Medulla oblongata (tissue), 1 donor: ENCODE results near the gene MYOT.
"Not testable (repeated sequence)": the region's sequence is repeated elsewhere in the genome, so short reads cannot be mapped to it uniquely, and the experiment has no call there.

Experiments
- DNase-seq: peaks from one replicate; pipeline ENCODE4 v3.0.0-alpha.2; 2015; ENCODE audit errors: extremely low spot score

The MYOT gene, protein sequence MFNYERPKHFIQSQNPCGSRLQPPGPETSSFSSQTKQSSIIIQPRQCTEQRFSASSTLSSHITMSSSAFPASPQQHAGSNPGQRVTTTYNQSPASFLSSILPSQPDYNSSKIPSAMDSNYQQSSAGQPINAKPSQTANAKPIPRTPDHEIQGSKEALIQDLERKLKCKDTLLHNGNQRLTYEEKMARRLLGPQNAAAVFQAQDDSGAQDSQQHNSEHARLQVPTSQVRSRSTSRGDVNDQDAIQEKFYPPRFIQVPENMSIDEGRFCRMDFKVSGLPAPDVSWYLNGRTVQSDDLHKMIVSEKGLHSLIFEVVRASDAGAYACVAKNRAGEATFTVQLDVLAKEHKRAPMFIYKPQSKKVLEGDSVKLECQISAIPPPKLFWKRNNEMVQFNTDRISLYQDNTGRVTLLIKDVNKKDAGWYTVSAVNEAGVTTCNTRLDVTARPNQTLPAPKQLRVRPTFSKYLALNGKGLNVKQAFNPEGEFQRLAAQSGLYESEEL

DNA sequence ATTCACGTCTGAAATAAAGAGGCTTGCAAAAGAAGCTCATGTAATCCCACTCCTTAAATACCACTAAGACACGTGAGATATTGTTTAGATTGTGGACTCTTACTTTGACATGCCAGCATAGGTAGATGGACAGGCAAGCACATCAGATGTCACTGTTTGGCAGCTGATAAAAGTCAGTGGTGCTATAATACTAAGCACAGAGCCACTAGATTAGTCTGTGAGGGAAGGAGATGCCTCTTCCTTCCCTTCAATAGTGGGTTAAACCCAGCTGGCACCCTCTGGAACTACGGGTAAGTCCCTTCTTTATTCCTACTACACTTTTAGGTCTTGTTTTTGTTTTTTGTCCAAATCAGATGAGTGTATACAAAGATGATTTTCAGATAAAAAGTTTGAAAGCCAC is at the start of gene MYOT:
Gene MYOT, plus strand, starts transcription at position 197 of the 400 bp plus-strand sequence. CDS start 2,792 bp downstream, outside the sequence.
- DNase-seq: no peak

DNA sequence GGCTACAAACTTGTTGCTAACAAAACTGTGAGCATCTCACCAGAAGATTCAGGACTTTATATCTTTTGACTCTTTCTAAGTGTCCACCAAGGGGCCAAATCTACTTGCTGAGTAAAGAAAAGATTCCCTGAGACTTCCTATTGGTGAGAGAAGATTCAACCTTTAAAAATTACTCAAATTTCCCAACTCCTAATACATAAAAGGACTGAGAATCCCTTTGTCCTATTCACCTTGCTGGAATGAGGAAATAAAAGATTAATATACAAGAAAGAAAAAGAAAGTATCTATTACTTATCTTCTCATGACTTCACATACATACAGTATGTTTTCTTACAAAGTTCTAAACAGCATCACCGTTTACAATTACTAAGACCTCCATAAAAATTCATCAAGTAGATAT is 47.9 kb upstream of the MYOT start:
- DNase-seq: no peak

- peak; percentile 72 for DNase-seq
Measured at GRCh38 chr5:137822158-137822764, 45.4 kb upstream of the MYOT start.

DNA sequence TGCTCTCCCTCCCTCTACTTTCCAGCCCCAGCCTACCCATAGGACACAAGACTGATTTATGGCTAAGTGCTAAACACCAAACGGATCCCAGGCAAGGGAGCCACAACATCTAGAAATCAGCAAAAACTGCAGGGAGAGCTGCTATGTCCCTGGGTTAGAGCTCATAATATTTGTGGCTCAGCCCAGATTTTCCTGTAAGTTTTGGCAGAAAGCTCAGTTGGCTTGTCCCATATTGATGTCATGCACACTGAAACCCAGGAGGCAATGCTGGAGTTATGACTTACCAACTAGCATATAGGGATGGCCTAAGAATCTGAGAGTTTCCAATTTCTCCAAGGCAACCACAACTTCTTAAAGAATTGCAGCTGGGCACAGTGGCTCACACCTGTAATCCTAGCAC is 44.7 kb upstream of the MYOT start:
- no peak for DNase-seq

DNA sequence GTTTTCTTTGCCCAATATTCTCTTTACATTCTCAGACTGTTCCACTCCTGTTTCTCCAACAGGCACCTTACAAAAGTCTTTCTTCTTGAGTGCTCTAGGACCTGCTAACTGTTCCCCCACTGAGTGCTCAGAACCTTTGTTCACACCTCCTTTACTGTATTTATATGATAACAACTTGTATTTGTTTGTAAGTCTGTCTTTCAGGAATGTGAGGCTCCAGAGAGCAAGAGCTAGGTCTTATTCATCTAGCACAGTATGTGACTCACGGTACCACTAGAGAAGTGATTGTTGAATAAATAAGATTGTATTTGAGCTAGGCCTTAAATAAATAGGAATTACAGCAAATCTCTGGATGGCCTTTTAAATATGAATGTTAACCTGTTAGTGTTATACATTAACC is 42.5 kb upstream of the MYOT start:
- DNase-seq: no peak

DNA sequence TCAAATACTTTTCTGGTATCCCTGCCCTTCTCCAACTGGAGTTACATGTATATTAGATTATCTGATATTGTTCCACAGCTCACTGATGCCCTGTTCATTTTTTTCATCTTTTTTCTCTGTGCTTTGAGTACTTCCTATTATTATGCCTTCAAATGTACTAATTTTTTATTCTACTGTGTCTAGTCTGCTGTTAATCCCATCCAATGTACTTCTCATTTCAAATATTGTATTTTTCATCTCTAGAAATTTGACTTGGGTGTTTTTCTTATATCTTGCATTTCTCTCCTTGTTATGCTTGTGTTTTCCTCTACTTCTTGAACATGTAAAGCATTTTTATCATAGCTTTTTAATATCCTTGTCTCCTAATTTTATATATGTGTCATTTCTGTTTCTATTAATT is 41.6 kb upstream of the MYOT start:
- DNase-seq: no peak

DNA sequence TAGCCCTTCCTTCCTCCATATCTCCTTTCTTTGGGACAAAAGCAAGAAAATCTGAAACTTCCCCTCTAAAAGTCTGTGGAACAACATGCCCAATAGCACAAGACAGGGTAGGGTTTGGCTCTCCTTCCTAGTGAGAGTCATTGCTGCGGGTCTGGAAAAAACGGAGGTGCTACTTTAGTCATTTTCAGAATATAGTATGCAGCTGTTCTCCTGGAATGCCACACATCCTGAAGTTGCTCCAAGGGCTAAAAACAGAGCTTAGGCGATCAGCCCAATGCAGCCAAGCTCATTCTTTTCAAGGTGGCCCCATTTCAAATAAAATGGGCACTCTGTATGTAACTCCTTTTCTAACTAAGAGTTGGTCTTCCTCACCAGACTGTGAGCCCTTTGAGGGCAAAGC is 39.5 kb upstream of the MYOT start:
- DNase-seq: no peak

- no peak for DNase-seq
Measured at GRCh38 chr5:137828664-137829063, 39.0 kb upstream of the MYOT start.

GRCh38 chr5:137831105-137831504 is 36.6 kb upstream of the MYOT start:
- no peak for DNase-seq

GRCh38 chr5:137831526-137831925 is 36.1 kb upstream of the MYOT start:
- no peak for DNase-seq

DNA sequence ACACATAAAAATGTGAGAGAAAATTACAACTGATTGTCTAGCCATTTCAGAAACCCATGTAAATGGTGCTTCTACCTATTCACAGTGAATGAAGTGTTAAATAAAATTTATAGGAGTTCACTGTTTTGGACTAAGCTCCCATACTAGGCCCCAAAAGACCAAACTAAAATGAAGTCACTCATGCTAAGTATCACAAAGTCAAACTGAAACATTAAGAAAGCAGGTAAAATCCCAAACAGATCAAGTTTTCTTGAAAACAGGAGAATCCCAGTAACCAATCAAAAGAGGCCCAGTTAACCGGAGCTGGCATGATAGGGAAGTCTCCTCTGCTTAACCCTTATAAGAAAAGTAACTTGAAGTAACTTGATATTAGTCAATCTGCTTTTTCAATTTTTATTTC is 35.2 kb upstream of the MYOT start:
- DNase-seq: no peak

- DNase-seq: no peak
Measured at GRCh38 chr5:137833463-137833862, 34.2 kb upstream of the MYOT start.

DNA sequence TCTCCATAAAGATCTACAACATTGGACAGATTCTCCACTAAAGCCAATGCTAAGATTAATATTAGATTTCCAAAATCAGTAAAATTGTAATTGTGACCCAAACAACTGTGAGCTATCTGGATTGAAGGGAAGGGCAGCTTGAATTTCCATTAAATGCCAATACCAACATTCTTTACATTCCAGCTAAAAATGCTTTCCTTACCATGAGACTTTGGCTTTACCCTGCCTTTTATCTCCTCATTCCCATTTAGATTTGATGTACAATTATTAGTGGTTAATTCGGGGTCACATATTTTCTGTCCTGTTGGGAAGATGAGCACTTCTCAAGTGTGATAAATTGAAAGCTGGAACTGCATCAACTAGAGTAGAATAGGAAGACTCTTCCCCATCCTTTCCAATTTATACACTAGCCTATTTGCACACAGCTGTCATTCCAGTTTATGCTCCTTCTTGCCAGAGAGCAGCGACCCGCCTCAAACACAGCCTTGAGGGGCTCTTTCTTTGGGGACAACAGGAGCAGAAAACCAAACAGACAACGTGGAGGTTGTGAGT is 33.1 kb upstream of the MYOT start:
- no peak for DNase-seq

DNA sequence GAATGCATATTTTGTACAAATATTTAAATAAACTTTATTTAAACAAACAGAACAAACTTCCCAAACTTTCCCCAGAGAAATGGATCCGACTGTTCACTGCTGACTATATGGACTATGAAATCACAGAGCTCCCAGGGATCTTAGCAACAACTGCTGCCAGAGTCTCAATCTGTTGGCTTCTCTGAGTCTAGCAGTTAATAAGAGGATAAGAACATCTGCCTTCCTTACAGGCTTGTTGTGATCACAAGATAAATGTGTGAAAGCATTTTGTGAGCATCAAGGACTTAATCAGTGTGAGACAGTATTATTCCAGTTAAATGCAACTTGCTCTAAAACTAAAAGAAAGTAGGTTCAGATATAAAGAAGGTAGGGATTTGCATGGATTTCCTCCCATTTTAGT is 31.4 kb upstream of the MYOT start:
- DNase-seq: no peak

DNA sequence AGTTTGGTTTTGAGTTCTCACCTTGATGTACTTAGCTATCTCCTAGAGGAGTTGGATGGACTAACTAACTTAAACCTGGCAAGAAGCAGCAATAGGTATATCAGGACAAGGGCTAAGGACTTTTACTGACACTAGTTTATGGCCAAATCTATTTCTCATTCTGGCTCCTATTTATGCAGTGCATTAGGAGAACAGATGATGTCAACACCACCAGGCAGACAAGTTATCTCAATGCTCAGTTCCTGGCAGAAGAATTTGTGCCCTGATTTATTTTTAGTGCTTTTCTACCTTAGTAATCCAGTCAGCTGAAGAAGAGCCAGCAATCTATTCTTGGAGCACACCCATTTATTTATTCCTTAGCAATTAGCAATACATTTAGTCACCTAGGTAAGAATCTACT is 30.7 kb upstream of the MYOT start:
- DNase-seq: no peak

DNA sequence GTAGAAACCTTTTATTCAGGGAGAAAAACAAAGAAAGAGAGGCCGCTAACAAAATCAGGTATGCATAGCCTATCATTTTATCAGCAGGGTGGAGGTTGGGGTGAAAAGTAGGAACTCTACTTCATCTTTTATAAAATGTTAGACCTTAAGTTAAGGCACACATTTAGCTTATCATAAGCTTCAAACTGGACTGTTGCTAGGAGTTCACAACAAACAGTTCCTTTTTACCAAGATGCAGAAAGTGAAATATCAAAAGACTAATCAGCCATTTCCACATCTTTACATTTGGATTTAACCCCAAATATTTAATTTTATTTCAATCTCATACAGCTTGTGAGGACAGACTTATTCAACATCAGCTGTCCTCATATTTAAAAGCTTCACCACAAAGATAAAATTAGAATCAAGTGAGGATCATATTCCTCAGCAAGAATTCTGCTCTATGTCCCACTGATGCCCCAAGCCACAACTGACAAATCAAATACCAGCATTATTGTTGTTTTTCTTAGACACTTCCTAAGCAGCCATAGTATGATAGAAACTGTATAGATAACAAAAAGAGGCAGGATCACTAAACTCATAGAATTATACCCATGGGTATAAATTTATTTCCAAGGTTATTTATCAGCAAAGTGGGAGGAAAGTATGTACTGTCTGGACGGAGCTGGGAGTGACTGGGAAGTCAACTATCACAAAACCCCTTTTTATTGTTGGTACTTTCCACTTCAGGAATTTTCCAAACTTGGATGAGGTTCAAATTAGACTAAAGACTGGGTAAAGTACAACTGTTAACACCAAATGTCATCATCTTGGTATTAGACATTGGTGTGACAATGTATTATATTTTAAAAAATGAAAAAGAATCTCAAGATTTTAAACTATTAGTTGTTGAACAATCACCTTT is 29.9 kb upstream of the MYOT start:
- no peak for DNase-seq

DNA sequence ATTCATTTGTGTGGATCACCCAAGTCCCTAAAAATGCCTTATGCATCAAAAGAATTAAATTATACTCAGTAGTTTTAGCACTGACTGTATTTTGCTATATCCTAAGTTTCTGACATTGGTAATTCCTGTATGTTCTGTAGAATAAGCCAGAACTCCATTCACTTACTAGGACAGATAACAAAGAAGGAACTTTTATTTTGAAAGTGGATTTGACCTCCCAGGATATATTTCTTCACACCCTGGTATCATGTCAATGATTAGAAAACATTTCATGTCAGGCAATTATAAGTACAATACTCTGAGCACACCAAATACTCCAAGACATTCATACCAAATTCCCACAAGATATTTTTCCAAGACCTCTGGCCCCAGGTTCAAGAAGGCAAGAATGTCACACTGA is 28.7 kb upstream of the MYOT start:
- DNase-seq: no peak

DNA sequence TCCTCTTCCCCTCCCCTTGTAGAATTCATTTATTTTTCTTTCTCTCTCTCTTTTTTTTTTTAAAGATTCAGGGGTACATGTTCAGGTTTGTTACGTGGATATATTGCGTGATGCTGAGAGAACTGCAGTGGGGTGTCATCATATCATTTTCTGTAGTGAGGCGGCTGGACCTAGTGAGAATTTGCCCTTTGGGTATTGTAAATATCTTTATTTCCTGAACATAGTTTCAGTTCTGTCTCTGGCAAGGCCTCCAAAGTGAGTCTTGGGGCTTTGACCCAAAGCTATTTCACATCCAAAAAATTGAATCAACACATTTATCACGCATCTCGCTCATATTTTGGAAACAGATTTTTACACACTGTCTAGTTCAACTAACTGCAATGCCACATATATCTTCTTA is 25.4 kb upstream of the MYOT start:
- DNase-seq: no peak

- DNase-seq: no peak
Measured at GRCh38 chr5:137843676-137844299, 23.9 kb upstream of the MYOT start.

DNA sequence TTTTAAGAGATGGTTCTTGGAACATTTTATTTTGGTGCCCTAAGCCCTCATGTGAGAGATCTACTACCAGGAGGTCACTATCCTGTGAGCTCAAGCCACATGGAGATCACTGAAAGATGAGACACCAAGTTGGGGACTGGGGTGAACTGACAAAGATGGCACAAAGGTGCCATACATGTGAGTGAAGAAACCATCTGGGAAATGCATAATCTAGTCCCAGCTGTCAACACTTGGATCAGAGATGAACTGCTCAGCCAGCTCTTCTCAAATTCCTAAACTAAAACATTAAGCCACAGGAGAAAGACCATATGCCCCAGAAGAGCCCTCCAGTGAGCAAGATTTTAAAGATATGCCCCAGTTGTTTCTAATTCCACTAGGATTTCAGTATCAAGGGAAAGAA is 22.2 kb upstream of the MYOT start:
- no peak for DNase-seq

DNA sequence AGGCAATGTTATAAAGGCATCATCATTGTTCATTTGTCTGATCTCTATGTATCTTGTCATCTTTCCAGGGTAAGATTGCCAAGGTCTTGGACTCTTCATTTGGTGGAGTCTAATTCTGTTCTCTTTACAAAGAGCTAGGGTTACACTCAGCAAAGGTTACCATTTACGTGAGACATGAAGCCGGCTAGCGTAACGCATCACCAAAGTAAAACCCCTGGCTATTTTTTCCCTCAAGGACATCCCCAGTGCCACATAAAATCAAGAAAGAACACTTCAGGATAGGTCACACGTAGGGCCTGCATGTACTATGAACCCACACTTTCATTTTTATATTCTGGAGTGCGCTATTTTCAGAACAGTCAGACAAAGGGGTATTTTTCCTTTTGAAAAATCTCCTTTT is 20.0 kb upstream of the MYOT start:
- DNase-seq: no peak

- DNase-seq: not testable (repeated sequence)
Measured at GRCh38 chr5:137853165-137853564, 14.5 kb upstream of the MYOT start.
